Vagina (tissue), 2 donors: Measurements from ENCODE around the gene SLC39A2.

Experiments used
- POLR2A ChIP-seq, 2 donors: fragments of 450-650 bp; IDR thresholded peaks; one replicate each; pipeline ENCODE4 v1.6.1; 2017; ENCODE audit warnings: antibody characterized with exemption in 2 of 2, mild to moderate bottlenecking in 2 of 2, moderate library complexity in 2 of 2
- POLR2AphosphoS5 ChIP-seq, 2 donors: sonication (generic); formaldehyde crosslinking; IDR thresholded peaks; one replicate each; pipeline ENCODE4 v1.9.0; 2017; ENCODE audit warnings: antibody characterized with exemption in 2 of 2, mild to moderate bottlenecking in 2 of 2, low read depth in 1 of 2; ENCODE audit not compliant: insufficient read depth in 1 of 2
- TF ChIP-seq, protein P1 (sequence below), 3 experiments: fragments of 450-650 bp in 2 of 3; fragments of 200-600 bp in 1 of 3; sonication (generic) in 1 of 3; IDR thresholded peaks; one replicate each; pipeline ENCODE4 v1.5.1; 2017 to 2019; ENCODE audit warnings: antibody characterized with exemption in 3 of 3, mild to moderate bottlenecking in 2 of 3, moderate library complexity in 2 of 3

DNA sequence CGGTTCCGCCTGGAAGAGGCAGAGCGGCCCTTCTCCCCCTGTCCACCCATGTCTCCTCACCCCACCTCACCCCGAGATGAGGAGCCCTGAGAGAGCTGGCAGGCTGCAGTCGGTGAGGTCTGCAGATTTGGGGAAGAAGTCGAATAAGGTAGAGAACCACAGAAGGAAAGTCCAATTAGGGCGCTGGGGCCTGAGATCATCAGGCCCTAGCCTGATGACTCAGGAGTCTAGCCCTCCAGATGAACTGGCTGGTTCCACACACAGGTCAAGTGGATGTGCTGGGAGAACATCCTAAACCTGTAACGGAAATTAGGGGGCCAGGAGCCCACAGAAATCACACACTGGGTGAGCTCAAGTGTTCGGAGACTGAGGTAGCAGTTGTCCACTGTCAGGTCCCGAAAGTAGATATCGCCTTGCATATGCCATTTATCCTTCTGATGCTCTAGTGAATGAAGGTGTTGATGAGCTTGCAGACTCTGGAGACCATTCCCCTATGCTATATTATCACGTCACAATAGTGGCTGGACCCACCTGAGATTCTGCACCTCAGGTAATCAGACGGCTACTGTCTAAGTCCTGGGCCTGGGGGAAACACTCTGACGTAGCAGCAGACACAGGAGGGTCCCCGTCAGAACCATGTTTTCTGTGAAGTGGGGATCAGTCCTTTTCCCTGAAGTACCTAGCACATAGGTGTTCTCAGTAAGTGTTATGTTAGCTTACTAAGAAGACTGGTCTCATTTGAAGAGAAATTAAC, 10.2 kb upstream of the SLC39A2 start:
- TF ChIP-seq POLR2AphosphoS5 (IDR thresholded peaks at IDR 0.05; ENCODE audit: insufficient read depth in 1 of 2, low read depth in 1 of 2) (no peak), POLR2A (IDR thresholded peaks at IDR 0.05) (no peak)
- TF ChIP-seq, protein P1, sequence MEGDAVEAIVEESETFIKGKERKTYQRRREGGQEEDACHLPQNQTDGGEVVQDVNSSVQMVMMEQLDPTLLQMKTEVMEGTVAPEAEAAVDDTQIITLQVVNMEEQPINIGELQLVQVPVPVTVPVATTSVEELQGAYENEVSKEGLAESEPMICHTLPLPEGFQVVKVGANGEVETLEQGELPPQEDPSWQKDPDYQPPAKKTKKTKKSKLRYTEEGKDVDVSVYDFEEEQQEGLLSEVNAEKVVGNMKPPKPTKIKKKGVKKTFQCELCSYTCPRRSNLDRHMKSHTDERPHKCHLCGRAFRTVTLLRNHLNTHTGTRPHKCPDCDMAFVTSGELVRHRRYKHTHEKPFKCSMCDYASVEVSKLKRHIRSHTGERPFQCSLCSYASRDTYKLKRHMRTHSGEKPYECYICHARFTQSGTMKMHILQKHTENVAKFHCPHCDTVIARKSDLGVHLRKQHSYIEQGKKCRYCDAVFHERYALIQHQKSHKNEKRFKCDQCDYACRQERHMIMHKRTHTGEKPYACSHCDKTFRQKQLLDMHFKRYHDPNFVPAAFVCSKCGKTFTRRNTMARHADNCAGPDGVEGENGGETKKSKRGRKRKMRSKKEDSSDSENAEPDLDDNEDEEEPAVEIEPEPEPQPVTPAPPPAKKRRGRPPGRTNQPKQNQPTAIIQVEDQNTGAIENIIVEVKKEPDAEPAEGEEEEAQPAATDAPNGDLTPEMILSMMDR (IDR thresholded peaks at IDR 0.05): no peak
